ENCODE results near the gene FAIM2.

Gene FAIM2

GRCh38 chr12:49939307-49939706, 35.6 kb upstream of the FAIM2 start:
- no peak for DNase-seq

GRCh38 chr12:49937639-49938300, 34.1 kb upstream of the FAIM2 start:
- DNase-seq, result no peak

GRCh38 chr12:49936925-49937324, 33.2 kb upstream of the FAIM2 start:
- DNase-seq, result no peak

GRCh38 chr12:49934505-49934904, 30.8 kb upstream of the FAIM2 start:
- DNase-seq, result no peak

GRCh38 chr12:49933796-49934195, 30.1 kb upstream of the FAIM2 start:
- DNase-seq, result peak; percentile 43

GRCh38 chr12:49932533-49933130, 28.9 kb upstream of the FAIM2 start:
- peak; percentile 61 for DNase-seq

GRCh38 chr12:49932023-49932422, 28.3 kb upstream of the FAIM2 start:
- DNase-seq, result peak; percentile 42

- no peak for DNase-seq
These were observed 27.0 kb upstream of the FAIM2 start for GRCh38 chr12:49930515-49931288.

GRCh38 chr12:49929581-49929980, 25.9 kb upstream of the FAIM2 start:
- no peak for DNase-seq

- DNase-seq, result no peak
These were observed 24.8 kb upstream of the FAIM2 start for GRCh38 chr12:49928471-49928870.

- DNase-seq, result no peak
These were observed 21.9 kb upstream of the FAIM2 start for GRCh38 chr12:49925433-49926204.

GRCh38 chr12:49924628-49925246, 21.0 kb upstream of the FAIM2 start:
- DNase-seq, result no peak

GRCh38 chr12:49923880-49924556, 20.3 kb upstream of the FAIM2 start:
- no peak for DNase-seq

GRCh38 chr12:49923035-49923644, 19.4 kb upstream of the FAIM2 start:
- DNase-seq, result peak; percentile 54

GRCh38 chr12:49922349-49923034, 18.8 kb upstream of the FAIM2 start:
- DNase-seq, result peak; percentile 55

GRCh38 chr12:49921936-49922335, 18.2 kb upstream of the FAIM2 start:
- DNase-seq, result peak; percentile 41

- DNase-seq, result no peak
These were observed 17.6 kb upstream of the FAIM2 start for GRCh38 chr12:49921299-49921698.

- DNase-seq, result no peak
These were observed 17.2 kb upstream of the FAIM2 start for GRCh38 chr12:49920915-49921286.

- DNase-seq, result peak; percentile 47
These were observed 16.7 kb upstream of the FAIM2 start for GRCh38 chr12:49920241-49920914.

- DNase-seq, result no peak
These were observed 14.1 kb upstream of the FAIM2 start for GRCh38 chr12:49917788-49918173.

All from islet precursor cell (in vitro differentiated cells).